HG03460 (cell line): ENCODE results near the gene DDN.

Source experiments
- ATAC-seq: cut with Tn5 transposase; IDR thresholded peaks from one replicate; pipeline ENCODE4 v1.9.1; 2021; ENCODE audit not compliant: unreplicated experiment

The DDN gene

GRCh38 chr12:49014547-49014946 lies 15.4 kb upstream of the DDN start:
- no peak for ATAC-seq

- ATAC-seq = no peak
Observed at GRCh38 chr12:49013428-49013827, 14.3 kb upstream of the DDN start.

GRCh38 chr12:49012739-49013138 lies 13.6 kb upstream of the DDN start:
- no peak for ATAC-seq

GRCh38 chr12:49010092-49010668 lies 11.0 kb upstream of the DDN start:
- ATAC-seq = no peak

DNA sequence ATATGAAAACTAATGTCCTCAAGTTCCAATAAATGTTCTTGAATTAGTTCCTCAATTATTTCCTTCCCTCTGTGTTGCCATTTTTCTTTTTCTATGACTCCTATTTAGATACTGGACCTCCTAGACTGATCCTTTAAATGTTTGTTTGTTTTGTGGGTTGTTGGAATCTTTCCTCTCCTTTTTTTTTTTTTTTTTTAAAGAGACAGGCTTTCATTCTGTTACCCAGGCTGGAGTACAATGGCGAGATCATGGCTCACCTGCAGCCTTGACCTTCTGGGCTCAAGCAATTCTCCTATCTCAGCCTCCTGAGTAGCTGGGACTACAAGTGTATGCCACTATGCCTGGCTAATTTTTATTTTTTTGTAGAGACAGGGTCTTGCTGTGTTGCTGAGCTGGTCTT lies 9.8 kb upstream of the DDN start:
- no peak for ATAC-seq

DNA sequence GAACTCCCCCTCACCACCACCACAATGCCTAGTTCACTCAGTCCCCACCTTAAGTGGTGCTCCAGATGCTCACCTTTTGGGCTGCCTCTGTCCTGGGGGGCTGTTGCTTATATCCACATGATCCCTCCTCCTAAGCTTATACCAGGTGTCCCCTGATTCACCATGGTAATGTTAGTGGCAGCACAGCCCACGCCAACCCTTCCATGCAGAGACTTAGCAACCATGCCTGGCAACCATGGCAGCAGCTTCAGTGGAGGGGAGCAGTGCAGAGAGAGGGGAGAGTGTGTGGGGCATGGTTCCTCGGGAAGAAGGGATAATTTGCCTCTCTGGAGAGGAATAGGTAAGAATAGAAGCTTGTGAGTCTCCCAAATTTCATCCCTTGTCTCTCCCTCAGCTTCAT lies 1.2 kb upstream of the DDN start:
- no peak for ATAC-seq

DNA sequence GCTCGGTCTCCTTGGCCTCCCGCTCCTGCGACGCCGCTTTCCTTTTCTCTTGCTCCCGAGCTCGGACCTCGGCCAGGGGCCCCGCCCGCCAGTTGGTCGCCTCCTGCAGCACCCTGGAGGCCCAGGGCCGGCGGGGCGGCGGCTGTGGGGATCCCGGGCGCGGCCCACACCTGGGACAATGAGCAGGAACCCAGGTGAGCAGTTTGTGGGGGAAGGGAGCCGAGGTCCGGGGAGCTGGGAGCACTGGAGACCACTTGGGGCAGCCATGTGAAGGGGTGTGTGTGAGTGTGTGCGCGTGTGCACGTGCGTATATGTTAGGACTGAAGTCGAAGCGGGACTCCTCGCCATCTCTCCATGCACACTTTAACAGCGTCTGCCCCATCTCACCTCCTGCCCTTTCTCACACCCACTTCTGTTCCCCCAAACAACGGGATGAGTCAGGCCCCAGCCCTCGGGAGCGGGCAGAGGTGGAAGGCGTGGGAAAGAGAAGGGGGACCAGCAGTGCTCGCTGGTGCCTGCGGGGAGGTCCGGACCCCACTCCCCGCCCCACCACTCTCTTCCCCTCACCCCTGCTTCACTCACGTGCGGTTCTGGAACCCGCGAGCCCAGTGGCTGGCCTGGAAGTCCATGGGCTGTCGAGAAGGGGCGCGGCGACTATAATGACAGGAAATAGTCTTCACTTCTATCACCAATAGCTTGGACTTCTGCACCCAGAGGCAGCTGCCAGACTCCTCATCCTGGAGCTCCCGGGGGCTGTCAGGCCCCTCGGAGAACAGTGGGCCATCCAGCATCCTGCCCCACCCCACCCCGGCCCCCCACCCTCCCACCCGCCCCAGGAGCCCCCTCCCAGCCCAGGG lies 450 bp downstream of the DDN start:
- no peak for ATAC-seq

GRCh38 chr12:48997719-48998496 lies 1.3 kb downstream of the DDN start:
- ATAC-seq = no peak

DNA sequence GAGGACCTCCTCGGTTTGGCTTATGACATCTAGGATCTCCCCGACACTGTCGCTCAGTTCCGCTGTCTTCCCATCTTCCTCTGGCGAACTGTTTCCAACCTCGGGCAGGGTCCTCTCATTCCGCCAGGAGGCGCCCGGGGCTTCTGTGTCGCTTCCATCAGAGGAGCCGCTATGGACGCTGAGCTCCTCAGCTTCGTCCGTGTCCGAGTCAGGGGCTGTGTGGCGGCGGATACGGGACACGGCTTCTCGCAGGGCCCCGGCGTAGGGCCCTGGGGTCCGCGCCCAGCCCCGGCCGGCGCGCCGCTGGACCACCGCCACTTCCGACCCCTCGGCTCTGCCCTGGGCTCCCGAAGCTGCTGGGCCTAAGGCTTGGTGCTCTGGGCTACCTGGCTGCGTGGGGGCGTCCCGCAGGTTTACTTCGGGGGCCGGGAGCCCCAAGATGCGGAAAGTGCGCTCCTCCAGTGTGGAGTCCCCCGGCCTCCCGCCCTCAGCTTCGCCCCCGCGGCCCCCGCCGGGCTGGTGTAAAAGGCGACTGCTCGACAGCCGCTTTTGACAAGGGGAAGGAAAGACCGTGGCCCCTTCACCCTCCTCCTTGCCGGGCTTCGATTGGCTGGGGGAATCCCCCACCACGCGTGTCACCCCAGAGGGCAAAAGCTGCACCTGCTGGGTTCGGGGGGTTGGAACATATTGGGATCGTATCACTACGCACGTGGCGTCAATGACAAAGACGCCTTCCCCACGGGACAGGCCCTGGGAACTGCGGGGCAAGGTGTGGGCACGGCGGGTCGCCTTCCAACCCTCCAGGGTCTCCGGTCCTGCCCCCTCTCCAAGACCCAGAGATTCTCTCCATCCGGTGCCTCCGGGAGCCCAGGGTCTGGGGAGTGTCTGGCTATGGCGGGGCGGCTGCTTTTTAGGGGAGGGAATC lies 2.1 kb downstream of the DDN start:
- ATAC-seq = no peak

- ATAC-seq = no peak
Observed at GRCh38 chr12:48995086-48995879, 3.9 kb downstream of the DDN start.

GRCh38 chr12:48994224-48995085 lies 4.7 kb downstream of the DDN start:
- no peak for ATAC-seq

DNA sequence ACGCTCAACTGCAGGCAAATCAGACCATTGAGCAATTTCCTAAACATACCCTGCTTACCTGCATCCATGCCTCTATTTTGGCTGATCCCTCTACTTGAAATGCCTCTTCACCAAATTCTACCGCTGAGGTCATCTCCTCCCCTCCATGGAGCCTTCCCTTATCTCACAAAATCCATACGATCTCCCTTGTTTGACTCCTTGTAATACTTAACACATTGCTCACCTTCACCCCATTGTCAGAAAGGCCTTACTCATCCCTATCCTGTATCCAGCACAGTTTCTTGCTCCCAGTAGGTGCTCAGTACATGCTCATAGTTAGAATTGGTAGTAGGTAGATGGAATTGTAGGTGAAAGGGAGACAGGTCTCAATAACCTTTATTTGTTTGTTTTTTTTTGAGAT lies 5.4 kb downstream of the DDN start:
- ATAC-seq = no peak

DNA sequence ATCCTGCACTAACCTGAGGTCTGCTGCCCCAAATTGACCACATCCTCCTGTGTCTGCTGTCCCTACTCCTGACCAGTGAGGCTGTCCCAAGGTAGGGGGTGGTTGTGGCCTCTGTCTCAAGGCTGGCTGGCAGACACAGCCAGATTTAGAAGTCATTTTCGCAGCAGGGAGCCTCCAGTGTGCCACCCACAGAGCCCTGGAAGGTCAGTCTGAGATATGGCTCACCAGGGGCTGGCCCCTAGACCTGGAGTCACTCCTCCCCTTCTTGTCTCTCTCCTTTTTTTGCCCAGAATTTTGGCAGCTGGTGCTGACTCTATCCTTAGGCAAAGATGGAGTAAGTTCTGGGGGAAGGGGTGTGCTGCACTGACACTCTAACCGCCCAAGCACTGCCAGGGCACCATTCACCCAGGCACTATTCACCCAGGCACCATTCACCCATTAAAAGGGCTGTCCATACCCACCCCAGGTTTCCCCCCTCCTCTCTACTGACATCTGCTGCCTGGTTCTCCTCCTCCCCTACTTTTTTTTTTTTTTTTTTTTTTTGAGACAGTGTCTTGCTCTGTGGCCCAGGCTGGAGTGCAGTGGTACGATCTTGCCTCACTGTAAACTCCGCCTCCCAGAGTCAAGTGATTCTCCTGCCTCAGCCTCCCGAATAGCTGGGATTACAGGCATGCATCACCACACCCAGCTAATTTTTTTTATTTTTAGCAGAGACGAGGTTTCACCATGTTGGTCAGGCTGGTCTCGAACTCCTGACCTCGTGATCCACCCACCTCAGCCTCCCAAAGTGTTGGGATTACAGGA lies 7.7 kb downstream of the DDN start:
- ATAC-seq = no peak

GRCh38 chr12:48990552-48990951 lies 8.6 kb downstream of the DDN start:
- ATAC-seq = no peak

GRCh38 chr12:48988030-48988649 lies 11.0 kb downstream of the DDN start:
- no peak for ATAC-seq

DNA sequence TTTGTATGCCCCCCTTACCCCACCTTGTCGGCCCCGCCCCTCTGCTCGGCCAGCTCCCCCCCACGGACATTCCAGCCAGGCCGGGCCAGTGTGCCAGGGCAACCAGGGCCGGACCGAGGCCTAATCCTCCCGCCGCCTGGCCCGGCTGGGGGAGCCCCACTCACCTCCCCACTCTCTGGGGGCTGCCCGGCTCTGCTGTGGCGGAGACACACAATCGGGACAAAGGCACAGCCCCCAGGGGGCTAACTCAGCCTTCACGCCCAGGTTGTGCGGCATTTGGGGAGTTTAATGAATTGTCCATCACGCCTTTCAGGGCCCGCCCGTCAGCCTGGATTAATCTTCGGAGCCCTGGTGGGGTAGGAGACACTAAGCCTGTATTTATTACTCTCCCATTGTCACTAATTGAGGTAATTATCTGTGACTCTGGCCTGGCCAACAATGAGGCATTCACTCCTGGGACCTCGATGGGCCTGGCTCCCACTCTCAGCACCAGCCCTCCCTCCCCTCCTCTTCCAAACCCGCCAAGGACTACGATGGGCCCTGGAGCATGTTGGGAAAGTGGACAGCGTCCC lies 12.4 kb downstream of the DDN start:
- ATAC-seq = no peak

DNA sequence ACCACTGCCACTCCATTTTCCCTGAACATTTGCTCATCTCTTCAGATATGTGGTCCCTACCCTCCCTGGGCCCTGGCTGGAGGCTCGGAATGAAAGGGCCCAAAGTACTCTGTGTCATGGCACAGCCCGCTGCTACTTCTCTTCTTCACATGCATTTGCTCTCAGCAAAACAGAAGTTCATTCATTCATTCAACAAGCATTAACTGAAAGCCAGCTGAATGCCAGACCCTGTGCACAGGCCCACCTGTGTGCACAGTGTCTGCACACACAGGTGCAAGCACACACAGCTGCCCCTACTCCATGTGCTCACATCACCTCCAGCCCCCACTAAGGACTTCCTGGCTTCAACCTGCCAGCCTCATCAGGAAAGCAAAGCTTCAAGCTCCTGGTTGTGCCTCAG lies 13.3 kb downstream of the DDN start:
- no peak for ATAC-seq

GRCh38 chr12:48985475-48985897 lies 13.7 kb downstream of the DDN start:
- ATAC-seq = no peak
